Hepatocyte (in vitro differentiated cells): ENCODE data around the gene ST14. TPM values are rescaled to one million over a fixed set of nuclear protein-coding genes. Genes with fewer than 3 reads are reported as not detected.
"Not testable (repeated sequence)": the region's sequence is repeated elsewhere in the genome, so short reads cannot be mapped to it uniquely, and the experiment has no call there.

ENCODE experiments used
- DNase-seq: peaks from one replicate; pipeline ENCODE4 v3.0.0-alpha.2; 2016; ENCODE audit warnings: low spot score
- H2AFZ ChIP-seq: fragments of 200-600 bp; sonication (generic); 2 replicates; pipeline ENCODE4 v1.6.0; 2016; ENCODE audit warnings: antibody characterized with exemption, mild to moderate bottlenecking
- H3K27ac ChIP-seq: fragments of 200-600 bp; sonication (generic); 2 replicates; pipeline ENCODE4 v1.5.1; 2016; ENCODE audit warnings: mild to moderate bottlenecking
- H3K27me3 ChIP-seq: fragments of 200-600 bp; sonication (generic); 2 replicates; pipeline ENCODE4 v1.6.1; 2016
- H3K36me3 ChIP-seq: fragments of 200-600 bp; sonication (generic); replicated peaks from 2 replicates; pipeline ENCODE4 v1.5.1; 2016; ENCODE audit warnings: low read depth; ENCODE audit not compliant: insufficient read depth
- H3K4me1 ChIP-seq: fragments of 200-600 bp; sonication (generic); 2 replicates; pipeline ENCODE4 v1.5.1; 2016; ENCODE audit warnings: mild to moderate bottlenecking, moderate library complexity; ENCODE audit not compliant: insufficient read depth
- H3K4me2 ChIP-seq: fragments of 200-600 bp; sonication (generic); 2 replicates; pipeline ENCODE4 v1.6.0; 2016
- H3K4me3 ChIP-seq: fragments of 200-600 bp; sonication (generic); 2 replicates; pipeline ENCODE4 v1.5.1; 2016; ENCODE audit warnings: mild to moderate bottlenecking
- H3K79me2 ChIP-seq: fragments of 200-600 bp; sonication (generic); 2 replicates; pipeline ENCODE4 v1.6.0; 2017; ENCODE audit warnings: mild to moderate bottlenecking
- H3K9me2 ChIP-seq: fragments of 200-600 bp; sonication (generic); replicated peaks from 2 replicates; pipeline ENCODE4 v1.6.0; 2017; ENCODE audit warnings: mild to moderate bottlenecking; ENCODE audit not compliant: insufficient read depth
- H3K9me3 ChIP-seq: fragments of 200-600 bp; sonication (generic); 2 replicates; pipeline ENCODE4 v1.5.1; 2016; ENCODE audit warnings: low read depth, mild to moderate bottlenecking
- H4K20me1 ChIP-seq: fragments of 200-600 bp; sonication (generic); 2 replicates; pipeline ENCODE4 v1.6.0; 2016; ENCODE audit warnings: mild to moderate bottlenecking; ENCODE audit not compliant: insufficient read depth, poor library complexity, severe bottlenecking
- EZH2 ChIP-seq: fragments of 200-600 bp; sonication (generic); IDR thresholded peaks from 2 replicates; pipeline ENCODE4 v1.6.1; 2016; ENCODE audit warnings: antibody characterized with exemption, mild to moderate bottlenecking, borderline replicate concordance
- EZH2phosphoT487 ChIP-seq: fragments of 200-600 bp; sonication (generic); IDR thresholded peaks from one replicate; pipeline ENCODE4 v1.6.1; 2018; ENCODE audit warnings: antibody characterized with exemption, mild to moderate bottlenecking, low read depth, moderate library complexity; ENCODE audit not compliant: unreplicated experiment, severe bottlenecking
- WGBS: methylation state at CpG from one replicate; pipeline ENCODE4 v1.1.6; 2016; ENCODE audit warnings: low lambda C conversion rate; ENCODE audit errors: missing lambda C conversion rate; 5-methylcytosine and 5-hydroxymethylcytosine counted together
- polyA plus RNA-seq: library from polyadenylated mRNA; unstranded; fragments of >200 nt; fragmentation: Nextera tagmentation; extraction: Ambion mirVana; gene quantifications from 2 replicates; pipeline ENCODE4 v1.2.1, GENCODE V29; 2016
- total RNA-seq: library from RNA; depleted of rRNA; stranded (reverse); fragments of >200 nt; gene quantifications from 2 replicates; pipeline ENCODE4 v1.2.3, GENCODE V29; 2014
- TF ChIP-seq, protein P1 (sequence below): fragments of 200-600 bp; sonication (generic); IDR thresholded peaks from 2 replicates; pipeline ENCODE4 v1.5.1; 2016; ENCODE audit warnings: antibody characterized with exemption, mild to moderate bottlenecking; ENCODE audit not compliant: poor library complexity

The ST14 gene
- total and polyA plus RNA-seq, 2 experiments from 2014 or later, result 85.2 to 93.3 TPM

DNA sequence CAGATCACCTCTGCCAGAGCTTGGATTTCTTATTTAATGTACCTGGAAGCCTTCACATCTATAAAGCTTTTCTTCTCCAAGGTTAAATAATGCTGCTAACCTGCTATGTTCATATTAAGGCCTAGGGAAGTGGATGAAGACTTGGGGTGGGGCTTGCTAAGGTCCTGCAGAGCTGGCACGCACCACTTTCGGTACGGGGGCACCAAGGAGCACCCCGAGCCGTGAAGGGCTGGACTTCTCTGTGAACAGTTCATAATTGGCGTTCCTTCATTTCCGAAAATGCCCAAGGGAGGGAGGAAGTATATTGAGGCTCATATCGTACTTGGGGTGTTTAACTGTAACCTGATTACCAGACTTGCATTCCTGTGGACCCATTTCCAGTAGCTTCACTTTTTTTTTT, 59.6 kb downstream of the ST14 start:
- DNase-seq, result no peak
- Histone ChIP-seq H3K79me2 (no peaks in the 10 kb centered on the region), H3K4me2 (no peak overlapping the region), H3K9me2 (no peaks in the 10 kb centered on the region), H3K4me3 (no peak overlapping the region), H2AFZ (no peak overlapping the region), H3K36me3 (no peaks in the 10 kb centered on the region), H3K27me3 (no peaks in the 10 kb centered on the region), H3K4me1 (no peaks in the 10 kb centered on the region), H3K27ac (no peak overlapping the region), H4K20me1 (no peaks in the 10 kb centered on the region), H3K9me3 (no peaks in the 10 kb centered on the region)
- WGBS, result 98% methylated on average over 8 of the region's 8 CpGs
- TF ChIP-seq EZH2 (no peak), EZH2phosphoT487 (no peak)

DNA sequence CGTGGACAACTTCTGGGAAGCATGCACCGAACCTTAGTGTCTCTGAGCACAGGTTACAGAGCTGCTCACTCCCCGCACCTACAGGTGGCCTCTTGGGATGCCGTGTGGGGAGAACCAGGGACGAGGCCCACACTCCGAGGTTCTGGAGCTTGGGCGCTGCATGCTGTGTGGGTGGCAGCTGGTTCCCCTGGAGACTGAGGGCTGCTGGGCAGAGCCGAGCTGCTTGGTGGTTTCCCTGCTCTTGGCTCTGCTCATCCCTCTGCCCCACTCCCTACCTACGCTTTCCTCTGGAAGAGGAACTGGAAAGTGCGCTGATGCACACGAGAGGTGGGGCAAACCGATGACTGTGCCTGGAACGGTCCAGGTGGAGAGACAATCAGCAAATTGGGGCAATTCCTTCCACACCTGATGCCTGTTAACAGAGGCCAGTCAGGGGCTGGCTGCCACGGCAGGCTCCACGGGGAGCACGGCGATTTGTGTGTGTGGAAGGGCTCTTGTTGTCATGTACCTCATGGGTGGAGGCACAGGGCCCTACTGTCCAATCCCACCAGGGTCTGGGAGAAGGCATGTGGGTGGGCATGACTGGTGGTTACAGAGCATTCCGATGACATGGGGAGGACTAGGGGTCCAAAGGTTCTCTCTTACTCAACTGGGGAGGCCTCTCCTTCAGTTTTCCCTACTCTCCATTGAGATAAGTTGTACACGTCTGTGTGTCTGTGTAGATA, 60.9 kb downstream of the ST14 start:
- no peak for DNase-seq
- Histone ChIP-seq H4K20me1 (no peaks in the 10 kb centered on the region), H3K4me1 (no peaks in the 10 kb centered on the region), H3K27me3 (no peaks in the 10 kb centered on the region), H3K4me2 (no peak overlapping the region), H2AFZ (no peak overlapping the region), H3K9me3 (no peaks in the 10 kb centered on the region), H3K36me3 (no peaks in the 10 kb centered on the region), H3K79me2 (no peaks in the 10 kb centered on the region), H3K4me3 (no peak overlapping the region), H3K27ac (no peak overlapping the region), H3K9me2 (no peaks in the 10 kb centered on the region)
- WGBS, result 91% methylated on average over 19 of the region's 19 CpGs
- TF ChIP-seq EZH2 (no peak), EZH2phosphoT487 (no peak)
- TF ChIP-seq, protein P1, sequence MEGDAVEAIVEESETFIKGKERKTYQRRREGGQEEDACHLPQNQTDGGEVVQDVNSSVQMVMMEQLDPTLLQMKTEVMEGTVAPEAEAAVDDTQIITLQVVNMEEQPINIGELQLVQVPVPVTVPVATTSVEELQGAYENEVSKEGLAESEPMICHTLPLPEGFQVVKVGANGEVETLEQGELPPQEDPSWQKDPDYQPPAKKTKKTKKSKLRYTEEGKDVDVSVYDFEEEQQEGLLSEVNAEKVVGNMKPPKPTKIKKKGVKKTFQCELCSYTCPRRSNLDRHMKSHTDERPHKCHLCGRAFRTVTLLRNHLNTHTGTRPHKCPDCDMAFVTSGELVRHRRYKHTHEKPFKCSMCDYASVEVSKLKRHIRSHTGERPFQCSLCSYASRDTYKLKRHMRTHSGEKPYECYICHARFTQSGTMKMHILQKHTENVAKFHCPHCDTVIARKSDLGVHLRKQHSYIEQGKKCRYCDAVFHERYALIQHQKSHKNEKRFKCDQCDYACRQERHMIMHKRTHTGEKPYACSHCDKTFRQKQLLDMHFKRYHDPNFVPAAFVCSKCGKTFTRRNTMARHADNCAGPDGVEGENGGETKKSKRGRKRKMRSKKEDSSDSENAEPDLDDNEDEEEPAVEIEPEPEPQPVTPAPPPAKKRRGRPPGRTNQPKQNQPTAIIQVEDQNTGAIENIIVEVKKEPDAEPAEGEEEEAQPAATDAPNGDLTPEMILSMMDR, result no peak

DNA sequence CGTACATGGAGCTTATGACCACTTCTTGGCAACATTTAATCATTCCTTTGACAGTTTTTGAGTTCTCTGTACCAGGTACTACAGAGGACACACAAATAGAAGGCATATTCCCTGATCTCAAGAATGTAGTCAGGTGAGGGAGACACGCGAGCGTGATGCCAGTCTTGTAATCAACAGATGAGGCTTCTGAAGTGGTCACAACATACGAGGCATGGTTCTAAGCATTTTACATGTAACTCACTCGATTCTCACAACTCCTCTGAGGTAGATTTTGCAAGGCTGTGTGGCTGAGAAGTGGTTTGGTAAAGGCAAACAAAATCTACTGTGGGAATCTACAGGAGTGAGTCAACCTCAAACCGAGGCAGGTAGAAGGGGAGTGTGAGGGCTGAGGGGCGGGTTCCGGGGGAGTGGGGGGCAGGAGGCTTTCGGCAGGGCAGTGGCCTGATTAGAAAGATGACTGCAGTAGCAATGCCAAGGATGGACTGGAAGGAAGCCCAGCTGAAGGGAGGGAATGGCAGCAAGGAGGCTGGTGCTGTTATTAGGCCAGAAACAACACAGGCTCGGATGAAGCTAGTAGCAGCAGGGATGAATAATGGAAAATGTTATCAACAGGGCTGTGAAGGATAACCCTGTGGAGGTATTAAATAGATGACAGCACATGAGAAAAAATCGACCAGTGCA, 63.8 kb downstream of the ST14 start:
- H3K9me2 ChIP-seq, result no peaks in the 10 kb centered on the region
- H3K27ac ChIP-seq, result no peak overlapping the region
- no peaks in the 10 kb centered on the region for H3K36me3 ChIP-seq
- DNase-seq, result no peak
- H2AFZ ChIP-seq, result no peak overlapping the region
- WGBS, result 88% methylated on average over 10 of the region's 12 CpGs
- H3K79me2 ChIP-seq, result no peaks in the 10 kb centered on the region
- no peaks in the 10 kb centered on the region for H3K4me1 ChIP-seq
- no peaks in the 10 kb centered on the region for H3K9me3 ChIP-seq
- no peaks in the 10 kb centered on the region for H3K27me3 ChIP-seq
- TF ChIP-seq EZH2 (no peak), EZH2phosphoT487 (no peak)
- TF ChIP-seq, protein P1, result no peak
- no peaks in the 10 kb centered on the region for H4K20me1 ChIP-seq
- H3K4me2 ChIP-seq, result no peak overlapping the region
- H3K4me3 ChIP-seq, result no peak overlapping the region

DNA sequence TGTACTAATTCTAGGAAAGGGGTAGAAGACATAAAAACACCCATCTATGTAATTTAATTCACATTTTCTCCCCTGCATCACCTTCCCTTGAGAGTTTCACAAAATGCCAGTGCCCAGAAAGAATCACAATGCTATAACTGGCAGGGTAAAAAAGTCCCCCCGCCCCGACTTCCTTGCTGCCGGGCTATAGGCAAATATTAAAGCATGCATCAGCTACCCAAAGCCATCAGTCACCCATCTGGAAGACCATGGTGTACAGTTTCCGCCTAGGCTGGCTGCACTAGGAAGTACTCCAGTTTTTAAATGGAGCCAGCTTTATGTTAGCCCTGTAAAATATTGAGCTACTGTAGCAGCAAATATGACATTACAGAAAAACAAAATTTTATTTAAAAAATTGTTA, 67.8 kb downstream of the ST14 start:
- Histone ChIP-seq H3K79me2 (no peaks in the 10 kb centered on the region), H3K4me2 (no peak overlapping the region), H3K36me3 (no peaks in the 10 kb centered on the region), H3K27ac (no peak overlapping the region), H3K9me2 (no peaks in the 10 kb centered on the region), H3K4me3 (no peak overlapping the region), H3K4me1 (no peaks in the 10 kb centered on the region), H3K9me3 (no peaks in the 10 kb centered on the region), H4K20me1 (no peaks in the 10 kb centered on the region), H2AFZ (no peak overlapping the region), H3K27me3 (no peaks in the 10 kb centered on the region)
- no peak for TF ChIP-seq EZH2phosphoT487
- TF ChIP-seq EZH2, result no peak
- TF ChIP-seq, protein P1, result no peak
- WGBS, result 96% methylated on average over 4 of the region's 4 CpGs
- DNase-seq, result no peak

DNA sequence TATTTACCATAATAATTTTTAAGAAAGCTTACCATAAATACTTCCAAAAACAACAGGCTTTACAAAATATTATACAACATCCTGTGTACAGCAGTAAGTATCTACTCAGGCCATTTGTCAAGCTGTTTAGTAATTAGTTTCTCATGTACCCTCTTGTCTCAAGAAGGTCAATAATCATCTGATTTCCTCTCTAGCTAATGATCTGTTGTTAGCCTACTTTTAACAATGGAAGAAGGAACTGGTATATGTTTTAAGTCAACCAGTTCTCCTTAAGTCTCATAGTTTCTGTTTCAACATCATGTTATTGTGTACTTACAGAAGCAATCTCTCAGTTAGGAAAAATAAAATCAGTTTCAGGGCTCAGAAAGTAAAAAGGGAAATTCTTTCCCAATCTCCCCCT, 73.9 kb downstream of the ST14 start:
- not testable (repeated sequence) for H3K27me3 ChIP-seq

DNA sequence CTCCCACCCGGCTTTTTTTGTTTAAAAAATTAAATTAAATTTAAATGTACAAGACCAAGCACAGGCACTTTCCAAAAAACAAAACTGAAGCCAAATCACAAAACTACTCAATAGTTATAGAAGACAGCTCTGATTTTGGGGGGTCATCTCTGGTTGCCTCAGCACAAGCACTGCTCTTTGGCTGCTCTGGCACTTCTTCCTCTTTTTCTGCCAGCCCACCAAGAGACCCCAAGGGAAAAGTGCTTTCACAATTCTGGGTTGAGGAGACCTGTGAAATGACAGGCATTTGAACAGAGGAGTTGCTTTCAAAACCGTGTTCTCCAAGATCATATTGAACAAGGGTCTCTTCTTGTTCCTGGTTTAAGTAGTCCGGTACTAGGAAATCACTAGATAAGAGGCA, 74.3 kb downstream of the ST14 start:
- H3K9me2 ChIP-seq, H3K4me2 ChIP-seq, DNase-seq, H4K20me1 ChIP-seq, H3K4me1 ChIP-seq, H3K79me2 ChIP-seq, H2AFZ ChIP-seq, H3K27ac ChIP-seq, H3K36me3 ChIP-seq, H3K27me3 ChIP-seq, H3K4me3 ChIP-seq, H3K9me3 ChIP-seq: not testable (repeated sequence)
- 88% methylated on average over 2 of the region's 3 CpGs for WGBS

More for the DNA sequence above, 73.9 kb downstream of the ST14 start:
- H3K27ac ChIP-seq, H3K9me3 ChIP-seq, H3K4me3 ChIP-seq, H4K20me1 ChIP-seq, H3K36me3 ChIP-seq, H3K4me1 ChIP-seq, DNase-seq, H2AFZ ChIP-seq, H3K9me2 ChIP-seq, H3K4me2 ChIP-seq, H3K79me2 ChIP-seq: not testable (repeated sequence)
